Endothelial cell of umbilical vein (primary cell): ENCODE results near the gene GATA3. TPM values are rescaled to one million over a fixed set of nuclear protein-coding genes. Genes with fewer than 3 reads are reported as not detected.

Experiments used
- BruUV-seq: library from RNA; stranded (reverse); fragments of 400-500 nt; replicated peaks from 2 replicates; lab custom pipeline; 2021; lab: Mats Ljungman, UMichigan
- CTCF ChIA-PET: fragments of 300-600, 350-600 bp; sonication (Branson Sonifier 250); formaldehyde crosslinking; loops from one replicate; lab custom pipeline; 2021; ENCODE audit warnings: antibody characterized with exemption, inconsistent platforms; lab: Charles Lee
- POLR2A ChIA-PET: fragments of 300-600, 350-600 bp; sonication (Branson Sonifier 250); formaldehyde crosslinking; loops from one replicate; lab custom pipeline; 2021; ENCODE audit warnings: antibody characterized with exemption, inconsistent platforms; lab: Charles Lee
- DNase-seq: peaks from one replicate; pipeline ENCODE4 v3.0.0-alpha.2; 2011; ENCODE audit warnings: low read depth, low spot score
- FAIRE-seq: peaks from 2 replicates; lab custom pipeline; 2011; peaks lifted over from hg19 to GRCh38; lab: Jason Lieb, UNC
- H2AFZ ChIP-seq: 2 replicates; pipeline ENCODE4 v1.6.0; 2012; ENCODE audit warnings: low read depth, low read length, control low read depth, inconsistent platforms
- H3K27ac ChIP-seq: 2 replicates; pipeline ENCODE4 v1.5.1; 2011; ENCODE audit warnings: low read depth, mild to moderate bottlenecking, control low read depth, low read length, moderate library complexity; ENCODE audit not compliant: insufficient read depth
- H3K27me3 ChIP-seq, 2 experiments: 2 replicates each; pipeline versions ENCODE4 v1.6.0 to v1.6.1; 2011; ENCODE audit warnings: low read length in 2 of 2, mixed read lengths in 1 of 2; ENCODE audit not compliant: control insufficient read depth in 2 of 2, insufficient read depth in 2 of 2
- H3K36me3 ChIP-seq, 2 experiments: 2 replicates in 1 of 2; 3 replicates in 1 of 2; pipeline ENCODE4 v1.5.1; 2011; ENCODE audit warnings: low read length in 2 of 2, mild to moderate bottlenecking in 1 of 2, moderate library complexity in 1 of 2; ENCODE audit not compliant: control insufficient read depth in 2 of 2, insufficient read depth in 2 of 2; ENCODE audit errors: extremely low read depth in 1 of 2
- H3K4me1 ChIP-seq: 3 replicates; pipeline ENCODE4 v1.5.1; 2011; ENCODE audit warnings: mild to moderate bottlenecking, low read length; ENCODE audit not compliant: control insufficient read depth, insufficient read depth; ENCODE audit errors: extremely low read depth
- H3K4me2 ChIP-seq: 2 replicates; pipeline ENCODE4 v1.6.1; 2011; ENCODE audit warnings: low read length, control low read depth, mixed read lengths; ENCODE audit not compliant: insufficient read depth
- H3K4me3 ChIP-seq, 3 experiments: fragments of 200-600 bp in 1 of 3; sonication (generic), shearing (Covaris generic) in 1 of 3; replicated peaks in 1 of 3; 2 replicates each; pipeline ENCODE4 v1.5.1; 2011 to 2016; ENCODE audit warnings: control low read depth in 3 of 3, low read length in 3 of 3, mild to moderate bottlenecking in 2 of 3, inconsistent platforms in 1 of 3, low read depth in 1 of 3, moderate library complexity in 1 of 3; ENCODE audit not compliant: insufficient read depth in 1 of 3
- H3K79me2 ChIP-seq: 2 replicates; pipeline ENCODE4 v1.6.0; 2012; ENCODE audit warnings: low read length, inconsistent platforms; ENCODE audit not compliant: control insufficient read depth, insufficient read depth
- H3K9ac ChIP-seq: replicated peaks from 2 replicates; pipeline ENCODE3; 2011; ENCODE audit warnings: low read length, control low read depth; ENCODE audit not compliant: insufficient read depth; ENCODE audit errors: extremely low read depth
- H3K9me1 ChIP-seq: replicated peaks from 3 replicates; pipeline ENCODE4 v1.6.0; 2011; ENCODE audit warnings: mild to moderate bottlenecking, low read length; ENCODE audit not compliant: control insufficient read depth, insufficient read depth; ENCODE audit errors: extremely low read depth
- H3K9me3 ChIP-seq: replicated peaks from 2 replicates; pipeline ENCODE4 v1.5.1; 2012; ENCODE audit warnings: low read length, inconsistent platforms; ENCODE audit not compliant: control insufficient read depth, insufficient read depth
- H4K20me1 ChIP-seq: replicated peaks from 2 replicates; pipeline ENCODE3; 2011; ENCODE audit warnings: mild to moderate bottlenecking, low read length; ENCODE audit not compliant: control insufficient read depth, insufficient read depth; ENCODE audit errors: extremely low read depth
- EZH2 ChIP-seq: IDR thresholded peaks from 2 replicates; pipeline ENCODE4 v1.6.1; 2012; ENCODE audit warnings: borderline replicate concordance, low read depth, mild to moderate bottlenecking, moderate library complexity, low read length, inconsistent platforms; ENCODE audit not compliant: severe bottlenecking
- FOS ChIP-seq: IDR thresholded peaks from 2 replicates; pipeline ENCODE4 v1.6.1; 2011; ENCODE audit warnings: mild to moderate bottlenecking, low read length, moderate library complexity, borderline replicate concordance; ENCODE audit not compliant: insufficient read depth
- GATA2 ChIP-seq: IDR thresholded peaks from 2 replicates; pipeline ENCODE4 v1.7.0; 2011; ENCODE audit warnings: low read depth, mild to moderate bottlenecking, moderate library complexity, mixed read lengths, low read length; ENCODE audit not compliant: insufficient read length, insufficient read depth
- JUN ChIP-seq: IDR thresholded peaks from 2 replicates; pipeline ENCODE4 v1.6.1; 2011; ENCODE audit warnings: borderline replicate concordance, low read depth; ENCODE audit not compliant: insufficient read length, insufficient read depth
- MYC ChIP-seq: IDR thresholded peaks from one replicate; pipeline ENCODE4 v1.6.1; 2011; ENCODE audit warnings: mild to moderate bottlenecking, low read depth, low read length
- POLR2A ChIP-seq: IDR thresholded peaks from 2 replicates; pipeline ENCODE4 v1.6.1; 2012; ENCODE audit warnings: low read depth, mild to moderate bottlenecking, control low read depth, low read length
- POLR2AphosphoS5 ChIP-seq: IDR thresholded peaks from 2 replicates; pipeline ENCODE4 v1.6.1; 2012; ENCODE audit warnings: low read depth, mild to moderate bottlenecking, control low read depth, low read length, moderate library complexity; ENCODE audit not compliant: insufficient read depth
- dilution Hi-C: fragments of 300-500 bp; cut with MboI; formaldehyde crosslinking; loops from one replicate; pipeline ENCODE4 v1.15.0; 2019; ENCODE audit warnings: low sequenced_read_pairs; ENCODE audit not compliant: extremely low pct_ligation_motif_present
- intact Hi-C: fragments of 100-400 bp; cut with micrococcal nuclease; formaldehyde crosslinking; loops from one replicate; pipeline ENCODE4 v1.10.0; 2022
- polyA plus RNA-seq, 4 experiments: library from polyadenylated mRNA; depleted of rRNA in 3 of 4; stranded (reverse) in 3 of 4; unstranded in 1 of 4; fragments of >200 nt; gene quantifications; 2 replicates each; pipeline versions ENCODE4 v1.2.1 to v1.2.3, GENCODE V29; 2011 to 2012; ENCODE audit warnings: missing spikeins in 1 of 4
- total RNA-seq: library from RNA; stranded (reverse); gene quantifications from 2 replicates; pipeline ENCODE4 v1.2.3, GENCODE V29; 2021
- TF ChIP-seq, protein P1 (sequence below): IDR thresholded peaks from 2 replicates; pipeline ENCODE4 v1.6.1; 2011; ENCODE audit not compliant: insufficient read depth, insufficient read length
- TF ChIP-seq, protein P2 (sequence below), 2 donors: IDR thresholded peaks; 1 replicate in 1 of 2; 2 replicates in 1 of 2; pipeline ENCODE4 v1.5.1; 2011; ENCODE audit warnings: low read length in 2 of 2, mild to moderate bottlenecking in 2 of 2, moderate library complexity in 2 of 2, control low read depth in 1 of 2, inconsistent platforms in 1 of 2, low read depth in 1 of 2; ENCODE audit not compliant: insufficient read depth in 1 of 2; ENCODE audit errors: extremely low read depth in 1 of 2

GATA3 gene
- total and polyA plus RNA-seq, 2 donors (not counting 3 experiments of a cell fraction or from before 2014, with no cell fraction given) = 9.3 to 33.0 TPM

DNA sequence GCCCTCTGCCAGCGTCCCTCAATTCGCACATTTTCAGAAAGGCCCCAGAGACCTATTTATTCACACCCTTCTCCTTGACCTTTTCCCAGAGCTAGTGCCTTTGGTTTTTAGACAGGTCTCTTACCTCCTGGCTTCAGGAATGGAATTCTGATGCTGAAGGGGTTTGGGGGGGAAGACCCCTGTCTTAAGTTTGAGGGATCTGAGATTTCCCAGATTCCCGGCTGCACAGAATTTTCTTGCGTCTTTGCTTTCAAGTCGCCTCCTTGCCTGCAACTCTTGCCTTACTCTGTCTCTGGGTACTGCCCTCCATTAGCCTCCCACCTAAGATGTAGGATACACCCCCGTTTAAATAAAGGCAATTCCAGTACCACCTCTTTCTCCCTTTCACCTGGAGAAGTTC lies 1.9 kb downstream of the GATA3 start:
- H3K4me1 ChIP-seq = peaks cover 51% of the 10 kb centered on the region
- peaks cover 0 to 12% of the 10 kb centered on the region in 2 experiments for H3K36me3 ChIP-seq
- no peaks in the 10 kb centered on the region for H3K9me1 ChIP-seq
- no TSS peak for BruUV-seq
- no peaks in the 10 kb centered on the region for H4K20me1 ChIP-seq
- H3K9ac ChIP-seq = peak overlapping the region; percentile 77
- CTCF ChIA-PET = interaction anchor here (0.6 kb wide), 2 partner anchors 255 to 735 kb away, joined by 3 read pairs; no protein-coding TSS in a partner anchor
- H2AFZ ChIP-seq = no peak overlapping the region
- no peaks in the 10 kb centered on the region for H3K9me3 ChIP-seq
- TF ChIP-seq POLR2A (no peak), JUN (no peak), GATA2 (no peak), EZH2 (no peak), MYC (no peak), POLR2AphosphoS5 (no peak), FOS (no peak)
- TF ChIP-seq, protein P1, sequence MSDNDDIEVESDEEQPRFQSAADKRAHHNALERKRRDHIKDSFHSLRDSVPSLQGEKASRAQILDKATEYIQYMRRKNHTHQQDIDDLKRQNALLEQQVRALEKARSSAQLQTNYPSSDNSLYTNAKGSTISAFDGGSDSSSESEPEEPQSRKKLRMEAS = no peak
- TF ChIP-seq, protein P2, sequence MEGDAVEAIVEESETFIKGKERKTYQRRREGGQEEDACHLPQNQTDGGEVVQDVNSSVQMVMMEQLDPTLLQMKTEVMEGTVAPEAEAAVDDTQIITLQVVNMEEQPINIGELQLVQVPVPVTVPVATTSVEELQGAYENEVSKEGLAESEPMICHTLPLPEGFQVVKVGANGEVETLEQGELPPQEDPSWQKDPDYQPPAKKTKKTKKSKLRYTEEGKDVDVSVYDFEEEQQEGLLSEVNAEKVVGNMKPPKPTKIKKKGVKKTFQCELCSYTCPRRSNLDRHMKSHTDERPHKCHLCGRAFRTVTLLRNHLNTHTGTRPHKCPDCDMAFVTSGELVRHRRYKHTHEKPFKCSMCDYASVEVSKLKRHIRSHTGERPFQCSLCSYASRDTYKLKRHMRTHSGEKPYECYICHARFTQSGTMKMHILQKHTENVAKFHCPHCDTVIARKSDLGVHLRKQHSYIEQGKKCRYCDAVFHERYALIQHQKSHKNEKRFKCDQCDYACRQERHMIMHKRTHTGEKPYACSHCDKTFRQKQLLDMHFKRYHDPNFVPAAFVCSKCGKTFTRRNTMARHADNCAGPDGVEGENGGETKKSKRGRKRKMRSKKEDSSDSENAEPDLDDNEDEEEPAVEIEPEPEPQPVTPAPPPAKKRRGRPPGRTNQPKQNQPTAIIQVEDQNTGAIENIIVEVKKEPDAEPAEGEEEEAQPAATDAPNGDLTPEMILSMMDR (IDR thresholded peaks at IDR 0.05; ENCODE audit: extremely low read depth in 1 of 2, insufficient read depth in 1 of 2, low read depth in 1 of 2, low read length in 2 of 2) = no peak
- H3K27ac ChIP-seq = peak overlapping the region; percentile 79
- peak overlapping the region; percentile 81 to 95 (median 91) for H3K4me3 ChIP-seq
- no peaks in the 10 kb centered on the region for H3K27me3 ChIP-seq
- peak; percentile 12 for FAIRE-seq
- peak; percentile 34 for DNase-seq
- dilution Hi-C loops (no loop called here), intact Hi-C loops (loop anchor here (10.0 kb wide), 2 partner anchors 532 to 1018 kb away; no protein-coding TSS in a partner anchor)
- POLR2A ChIA-PET = no interaction called here
- H3K79me2 ChIP-seq = peaks cover 78% of the 10 kb centered on the region
- H3K4me2 ChIP-seq = peak overlapping the region; percentile 88
